H1 (cell line): ENCODE data around the gene ZNRF2. TPM values are rescaled to one million over a fixed set of nuclear protein-coding genes. Genes with fewer than 3 reads are reported as not detected.

ENCODE experiments used
- CTCF ChIA-PET: fragments of 300-600 bp; sonication (Branson Sonifier 250); formaldehyde crosslinking; loops from one replicate; lab custom pipeline; 2021; ENCODE audit not compliant: partially characterized antibody; lab: Charles Lee
- POLR2A ChIA-PET: fragments of 300-600 bp; sonication (Branson Sonifier 250); formaldehyde crosslinking; loops from one replicate; lab custom pipeline; 2021; ENCODE audit warnings: inconsistent platforms; ENCODE audit not compliant: partially characterized antibody; lab: Charles Lee
- DNase-seq, 2 experiments: peaks; one replicate each; pipeline versions ENCODE4 v3.0.0 to v3.0.0-alpha.2; 2010 to 2022; ENCODE audit warnings: low spot score in 2 of 2, low read depth in 1 of 2, mixed read lengths in 1 of 2
- FAIRE-seq: peaks from 2 replicates; lab custom pipeline; 2011; peaks lifted over from hg19 to GRCh38; lab: Jason Lieb, UNC
- H2AFZ ChIP-seq: 2 replicates; pipeline ENCODE4 v1.8.1; 2012; ENCODE audit warnings: low read length, inconsistent platforms
- H2AK5ac ChIP-seq: 2 replicates; pipeline ENCODE4 v1.6.1; 2013; ENCODE audit warnings: low read depth, low read length
- H2BK120ac ChIP-seq: replicated peaks from 2 replicates; pipeline ENCODE3; 2013; ENCODE audit warnings: low read depth, low read length, inconsistent platforms
- H2BK12ac ChIP-seq: 2 replicates; pipeline ENCODE4 v1.6.1; 2013; ENCODE audit warnings: low read depth, low read length
- H2BK15ac ChIP-seq: 2 replicates; pipeline ENCODE4 v1.6.1; 2013; ENCODE audit warnings: low read length
- H2BK20ac ChIP-seq: 2 replicates; pipeline ENCODE4 v1.6.1; 2013; ENCODE audit warnings: low read length
- H2BK5ac ChIP-seq: 2 replicates; pipeline ENCODE4 v1.6.1; 2013; ENCODE audit warnings: low read depth, low read length
- H3K14ac ChIP-seq: 2 replicates; pipeline ENCODE4 v1.6.1; 2013; ENCODE audit warnings: inconsistent platforms; ENCODE audit not compliant: insufficient read length
- H3K18ac ChIP-seq: 2 replicates; pipeline ENCODE4 v1.6.1; 2013; ENCODE audit warnings: low read length; ENCODE audit errors: extremely low read depth
- H3K23ac ChIP-seq: 2 replicates; pipeline ENCODE4 v1.6.1; 2013; ENCODE audit warnings: inconsistent platforms; ENCODE audit not compliant: insufficient read length
- H3K23me2 ChIP-seq: 2 replicates; pipeline ENCODE4 v1.6.1; 2013; ENCODE audit warnings: low read depth, low read length
- H3K27ac ChIP-seq: 2 replicates; pipeline ENCODE4 v1.6.1; 2011; ENCODE audit warnings: low read depth, low read length, inconsistent platforms
- H3K27me3 ChIP-seq, 4 experiments: replicated peaks in 1 of 4; 1 replicate in 1 of 4; 2 replicates in 3 of 4; pipeline versions ENCODE4 v1.6.1 to v1.8.1; 2011 to 2013; ENCODE audit warnings: low read length in 3 of 4, mild to moderate bottlenecking in 3 of 4, inconsistent platforms in 2 of 4, mixed read lengths in 2 of 4, moderate library complexity in 1 of 4; ENCODE audit not compliant: control insufficient read depth in 3 of 4, insufficient read depth in 3 of 4; ENCODE audit errors: extremely low read depth in 1 of 4
- H3K36me3 ChIP-seq, 4 experiments: 2 replicates each; pipeline versions ENCODE4 v1.6.1 to v1.8.1; 2011 to 2013; ENCODE audit warnings: mild to moderate bottlenecking in 4 of 4, low read length in 3 of 4, moderate library complexity in 2 of 4, control low read depth in 1 of 4, inconsistent platforms in 1 of 4; ENCODE audit not compliant: insufficient read depth in 4 of 4, control insufficient read depth in 2 of 4
- H3K4ac ChIP-seq: replicated peaks from 2 replicates; pipeline ENCODE3; 2013; ENCODE audit warnings: low read length, low read depth, mixed read lengths, inconsistent platforms; ENCODE audit not compliant: insufficient read length
- H3K4me1 ChIP-seq, 4 experiments: replicated peaks in 1 of 4; 1 replicate in 1 of 4; 2 replicates in 3 of 4; pipeline versions ENCODE4 v1.6.1 to v1.8.1; 2011 to 2013; ENCODE audit warnings: low read length in 3 of 4, inconsistent platforms in 2 of 4, mixed read lengths in 1 of 4; ENCODE audit not compliant: insufficient read depth in 4 of 4, control insufficient read depth in 3 of 4
- H3K4me2 ChIP-seq, 2 experiments: 2 replicates each; pipeline versions ENCODE4 v1.6.1 to v1.8.1; 2011 to 2013; ENCODE audit warnings: low read depth in 2 of 2, low read length in 2 of 2, control low read depth in 1 of 2, inconsistent platforms in 1 of 2, mild to moderate bottlenecking in 1 of 2; ENCODE audit not compliant: insufficient read depth in 1 of 2
- H3K4me3 ChIP-seq, 4 experiments: fragments of 200-600, 300-600 bp in 1 of 4; sonication (generic), shearing (Covaris generic), sonication (Bioruptor Twin) in 1 of 4; 2 replicates each; pipeline versions ENCODE4 v1.5.1 to v1.8.1; 2011 to 2016; ENCODE audit warnings: low read length in 4 of 4, low read depth in 3 of 4, control low read depth in 2 of 4, inconsistent platforms in 2 of 4, mild to moderate bottlenecking in 2 of 4, mixed read lengths in 1 of 4, moderate library complexity in 1 of 4; ENCODE audit not compliant: insufficient read depth in 2 of 4; ENCODE audit errors: extremely low read depth in 1 of 4
- H3K56ac ChIP-seq: replicated peaks from 2 replicates; pipeline ENCODE3; 2013; ENCODE audit warnings: low read depth, mild to moderate bottlenecking, mixed read lengths, low read length, inconsistent platforms; ENCODE audit not compliant: insufficient read length
- H3K79me1 ChIP-seq: 2 replicates; pipeline ENCODE4 v1.6.1; 2013; ENCODE audit warnings: low read depth, low read length, control low read depth
- H3K79me2 ChIP-seq, 2 experiments: 2 replicates each; pipeline versions ENCODE4 v1.6.1 to v1.8.1; 2012 to 2013; ENCODE audit warnings: low read length in 2 of 2, mild to moderate bottlenecking in 2 of 2, inconsistent platforms in 1 of 2; ENCODE audit not compliant: insufficient read depth in 2 of 2, control insufficient read depth in 1 of 2
- H3K9ac ChIP-seq, 4 experiments: replicated peaks in 1 of 4; 1 replicate in 1 of 4; 2 replicates in 3 of 4; pipeline versions ENCODE4 v1.6.1 to v1.8.1; 2011 to 2013; ENCODE audit warnings: low read depth in 3 of 4, low read length in 3 of 4, control low read depth in 2 of 4, mild to moderate bottlenecking in 2 of 4, moderate library complexity in 2 of 4, inconsistent platforms in 1 of 4; ENCODE audit errors: extremely low read depth in 1 of 4
- H3K9me3 ChIP-seq, 2 experiments: 2 replicates each; pipeline versions ENCODE4 v1.6.1 to v1.8.1; 2012 to 2013; ENCODE audit warnings: mild to moderate bottlenecking in 2 of 2, moderate library complexity in 2 of 2, control low read depth in 1 of 2, inconsistent platforms in 1 of 2, low read depth in 1 of 2, low read length in 1 of 2, mixed read lengths in 1 of 2; ENCODE audit not compliant: insufficient read depth in 2 of 2
- H4K20me1 ChIP-seq, 2 experiments: replicated peaks in 1 of 2; 2 replicates each; pipeline versions ENCODE3 to v1.8.1; 2011 to 2013; ENCODE audit warnings: inconsistent platforms in 2 of 2, low read length in 2 of 2, mild to moderate bottlenecking in 1 of 2; ENCODE audit not compliant: insufficient read depth in 2 of 2, control insufficient read depth in 1 of 2
- H4K5ac ChIP-seq: 2 replicates; pipeline ENCODE4 v1.6.1; 2013; ENCODE audit warnings: low read length, low read depth, mixed read lengths, inconsistent platforms; ENCODE audit not compliant: insufficient read length
- H4K8ac ChIP-seq: 2 replicates; pipeline ENCODE4 v1.8.0; 2013; ENCODE audit warnings: mild to moderate bottlenecking, moderate library complexity, low read length, inconsistent platforms; ENCODE audit not compliant: insufficient read depth; ENCODE audit errors: extremely low read depth
- H4K91ac ChIP-seq: replicated peaks from 2 replicates; pipeline ENCODE3; 2013; ENCODE audit warnings: low read length, mixed read lengths, inconsistent platforms; ENCODE audit not compliant: insufficient read length
- KDM1A ChIP-seq: fragments of 200-600, 300-600 bp; sonication (generic); IDR thresholded peaks from 2 replicates; pipeline ENCODE4 v1.7.1; 2016; ENCODE audit warnings: mild to moderate bottlenecking, low read length, borderline replicate concordance
- whole genome bisulfite sequencing, 2 experiments: shearing (Covaris generic) in 1 of 2; methylation state at CpG; one replicate each; pipeline versions ENCODE4 v1.1.6 to v1.1.7; 2013 to 2015; ENCODE audit warnings: low lambda C conversion rate in 2 of 2, mixed read lengths in 2 of 2, inconsistent platforms in 1 of 2, low coverage in 1 of 2, missing lambda C conversion rate in 1 of 2; ENCODE audit not compliant: insufficient replicate concordance in 2 of 2, insufficient coverage in 1 of 2, insufficient read length in 1 of 2; ENCODE audit errors: extremely low coverage in 1 of 2, missing lambda C conversion rate in 1 of 2; 5-methylcytosine and 5-hydroxymethylcytosine counted together
- polyA plus RNA-seq, 7 experiments: library from polyadenylated mRNA; depleted of rRNA in 3 of 7; stranded (reverse) in 5 of 7; unstranded in 2 of 7; fragments of >200 nt in 5 of 7; fragments of 200-250 nt in 2 of 7; gene quantifications; 1 replicate in 5 of 7; 2 replicates in 1 of 7; 4 replicates in 1 of 7; pipeline versions ENCODE4 v1.2.1 to v1.2.3, GENCODE V29; 2011 to 2013; ENCODE audit warnings: missing spikeins in 2 of 7, mixed read lengths in 2 of 7
- total RNA-seq: library from RNA; stranded (reverse); fragmentation: NEBNext Ultra II Directional; extraction: Animal tissue kit (Norgen Biotek cat#: 25700); gene quantifications from 2 replicates; pipeline ENCODE4 v1.2.1, GENCODE V29; 2021
- TF ChIP-seq, protein P1 (sequence below), 3 experiments: IDR thresholded peaks; 1 replicate in 2 of 3; 2 replicates in 1 of 3; pipeline versions ENCODE4 v1.5.1 to v1.6.1; 2011; ENCODE audit warnings: low read length in 3 of 3, mild to moderate bottlenecking in 3 of 3, inconsistent platforms in 2 of 3, low read depth in 1 of 3, moderate library complexity in 1 of 3; ENCODE audit not compliant: insufficient read depth in 1 of 3; ENCODE audit errors: control extremely low read depth in 1 of 3

Gene ZNRF2
- total and polyA plus RNA-seq, 2 of the 8 experiments (the other 6 are each of a cell fraction or from before 2014, with no cell fraction given), result 2.9 to 16.2 TPM

DNA sequence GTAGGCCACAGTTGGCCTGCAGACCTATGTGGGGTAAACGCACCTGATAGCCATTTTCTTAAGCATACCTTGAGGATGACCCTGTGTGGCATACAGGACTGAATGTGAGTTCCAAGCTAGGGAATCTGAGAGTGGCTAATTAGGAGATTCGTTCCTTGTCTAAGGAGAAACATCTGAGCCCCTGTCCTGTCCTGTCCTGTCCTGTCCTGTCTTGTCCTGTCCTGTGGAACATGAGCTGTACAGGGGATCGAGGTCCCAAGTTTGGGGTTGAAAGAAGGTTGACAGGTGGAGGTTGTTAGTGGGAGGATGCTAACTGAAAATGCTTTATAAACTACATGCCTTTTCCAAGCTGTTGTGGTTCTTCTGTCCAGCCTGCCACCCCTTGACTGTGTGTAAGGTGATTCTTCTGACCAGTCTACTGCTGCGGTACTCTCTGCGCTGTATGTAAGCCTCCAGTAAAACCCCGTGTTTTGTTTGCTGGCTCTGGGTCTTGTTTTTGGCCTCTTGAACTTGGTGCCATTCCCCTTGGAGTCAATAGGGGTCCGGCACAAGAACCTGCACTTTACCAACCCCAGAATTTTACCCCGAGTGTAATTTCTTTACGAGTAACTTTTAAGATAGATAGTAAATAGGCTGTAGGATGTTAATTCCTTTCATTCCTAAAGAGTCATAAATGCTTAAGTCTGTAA lies 26.4 kb downstream of the ZNRF2 start:
- Histone ChIP-seq H3K14ac (no peak overlapping the region), H3K4me2 (no peak overlapping the region), H3K27ac (no peak overlapping the region), H4K8ac (no peak overlapping the region), H3K79me1 (peaks cover 2% of the 10 kb centered on the region; the same call in 1 of the 2 replicates), H3K36me3 (no peaks in the 10 kb centered on the region), H3K79me2 (peaks cover 0 to 97% of the 10 kb centered on the region in 2 experiments; a peak in 3 of 4 replicates), H3K4me1 (peaks cover 0 to 10% (median 3%) of the 10 kb centered on the region in 4 experiments; a peak in 3 of 7 replicates), H3K23me2 (no peaks in the 10 kb centered on the region), H3K9me3 (no peaks in the 10 kb centered on the region), H3K27me3 (no peaks in the 10 kb centered on the region), H2BK15ac (no peak overlapping the region), H4K91ac (no peak overlapping the region), H3K18ac (no peak overlapping the region), H3K4ac (no peak overlapping the region), H2BK120ac (no peak overlapping the region), H2AK5ac (no peak overlapping the region), H2AFZ (no peak overlapping the region), H3K23ac (no peak overlapping the region), H3K4me3 (no peak overlapping the region), H4K5ac (no peak overlapping the region), H3K9ac (no peak overlapping the region), H3K56ac (no peak overlapping the region), H2BK12ac (no peak overlapping the region), H4K20me1 (peaks cover 0 to 3% of the 10 kb centered on the region in 2 experiments), H2BK5ac (no peak overlapping the region), H2BK20ac (no peak overlapping the region)
- 92% methylated on average over 9 of the region's 9 CpGs; no CpG with 5 or more reads in 1 of the 2 experiments for WGBS, 2 experiments
- TF ChIP-seq, protein P1, sequence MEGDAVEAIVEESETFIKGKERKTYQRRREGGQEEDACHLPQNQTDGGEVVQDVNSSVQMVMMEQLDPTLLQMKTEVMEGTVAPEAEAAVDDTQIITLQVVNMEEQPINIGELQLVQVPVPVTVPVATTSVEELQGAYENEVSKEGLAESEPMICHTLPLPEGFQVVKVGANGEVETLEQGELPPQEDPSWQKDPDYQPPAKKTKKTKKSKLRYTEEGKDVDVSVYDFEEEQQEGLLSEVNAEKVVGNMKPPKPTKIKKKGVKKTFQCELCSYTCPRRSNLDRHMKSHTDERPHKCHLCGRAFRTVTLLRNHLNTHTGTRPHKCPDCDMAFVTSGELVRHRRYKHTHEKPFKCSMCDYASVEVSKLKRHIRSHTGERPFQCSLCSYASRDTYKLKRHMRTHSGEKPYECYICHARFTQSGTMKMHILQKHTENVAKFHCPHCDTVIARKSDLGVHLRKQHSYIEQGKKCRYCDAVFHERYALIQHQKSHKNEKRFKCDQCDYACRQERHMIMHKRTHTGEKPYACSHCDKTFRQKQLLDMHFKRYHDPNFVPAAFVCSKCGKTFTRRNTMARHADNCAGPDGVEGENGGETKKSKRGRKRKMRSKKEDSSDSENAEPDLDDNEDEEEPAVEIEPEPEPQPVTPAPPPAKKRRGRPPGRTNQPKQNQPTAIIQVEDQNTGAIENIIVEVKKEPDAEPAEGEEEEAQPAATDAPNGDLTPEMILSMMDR (IDR thresholded peaks at IDR 0.05; ENCODE audit: control extremely low read depth in 1 of 3, insufficient read depth in 1 of 3, low read depth in 1 of 3, low read length in 3 of 3), result peak in 2 of 3 experiments; percentile 1 to 16; a peak in 1 of 4 replicates
- TF ChIP-seq KDM1A, result no peak
- POLR2A ChIA-PET, result no interaction called here
- no peak for DNase-seq
- FAIRE-seq, result no peak
- CTCF ChIA-PET, result interaction anchor here (0.8 to 3.9 kb wide), 4 partner anchors 10 to 56 kb away, joined by 3 to 26 read pairs (median 4); no protein-coding TSS in a partner anchor
